OCI-LY3 (cell line): Measurements from ENCODE around the gene PDE1A.

Source experiments
- H2AFZ ChIP-seq: fragments of 200-600, 300-600 bp; shearing (Covaris generic); 2 replicates; pipeline ENCODE4 v1.6.0; 2014; ENCODE audit warnings: antibody characterized with exemption, low read depth, low read length
- H3K27ac ChIP-seq: fragments of 200-600, 300-600 bp; sonication (generic); 2 replicates; pipeline ENCODE4 v1.5.1; 2014; ENCODE audit warnings: mild to moderate bottlenecking, low read length, moderate library complexity, mixed read lengths
- H3K27me3 ChIP-seq: fragments of 200-600, 300-600 bp; sonication (generic); 2 replicates; pipeline ENCODE4 v1.6.1; 2014; ENCODE audit warnings: low read depth, low read length, mixed read lengths
- H3K36me3 ChIP-seq: fragments of 200-600, 300-600 bp; sonication (generic); replicated peaks from 2 replicates; pipeline ENCODE3; 2014; ENCODE audit warnings: low read depth, low read length, mixed read lengths
- H3K4me1 ChIP-seq: fragments of 300-600, 200-600 bp; sonication (generic); 2 replicates; pipeline ENCODE4 v1.6.1; 2014; ENCODE audit warnings: low read length, mixed read lengths
- H3K4me2 ChIP-seq: fragments of 200-600, 300-600 bp; sonication (generic); 2 replicates; pipeline ENCODE4 v1.6.1; 2014; ENCODE audit warnings: low read length, mixed read lengths
- H3K4me3 ChIP-seq: fragments of 300-600, 200-600 bp; sonication (generic); 2 replicates; pipeline ENCODE4 v1.5.1; 2014; ENCODE audit warnings: antibody characterized with exemption, mild to moderate bottlenecking, low read length, moderate library complexity
- H3K79me2 ChIP-seq: fragments of 300-600, 200-600 bp; shearing (Covaris generic); 2 replicates; pipeline ENCODE4 v1.6.1; 2014; ENCODE audit warnings: mild to moderate bottlenecking, low read length, mixed read lengths
- H3K9ac ChIP-seq: fragments of 300-600, 200-600 bp; shearing (Covaris generic); 2 replicates; pipeline ENCODE4 v1.6.0; 2014; ENCODE audit warnings: mild to moderate bottlenecking, low read length, moderate library complexity
- H3K9me3 ChIP-seq: fragments of 200-600, 300-600 bp; shearing (Covaris generic); 2 replicates; pipeline ENCODE4 v1.6.1; 2014; ENCODE audit warnings: low read length, mixed read lengths; ENCODE audit not compliant: insufficient read depth
- H4K20me1 ChIP-seq: fragments of 200-600, 300-600 bp; sonication (generic); 2 replicates; pipeline ENCODE4 v1.6.1; 2016; ENCODE audit warnings: low read length, mixed read lengths; ENCODE audit not compliant: insufficient read depth
- EZH2phosphoT487 ChIP-seq: fragments of 200-600 bp; shearing (Covaris generic); IDR thresholded peaks from 2 replicates; pipeline ENCODE4 v1.6.1; 2018; ENCODE audit warnings: antibody characterized with exemption, mixed run types, low read depth
- TF ChIP-seq, protein P1 (sequence below): fragments of 200-600, 300-600 bp; sonication (generic); IDR thresholded peaks from 2 replicates; pipeline ENCODE4 v1.5.1; 2014; ENCODE audit warnings: antibody characterized with exemption, low read length, low read depth

The PDE1A gene

DNA sequence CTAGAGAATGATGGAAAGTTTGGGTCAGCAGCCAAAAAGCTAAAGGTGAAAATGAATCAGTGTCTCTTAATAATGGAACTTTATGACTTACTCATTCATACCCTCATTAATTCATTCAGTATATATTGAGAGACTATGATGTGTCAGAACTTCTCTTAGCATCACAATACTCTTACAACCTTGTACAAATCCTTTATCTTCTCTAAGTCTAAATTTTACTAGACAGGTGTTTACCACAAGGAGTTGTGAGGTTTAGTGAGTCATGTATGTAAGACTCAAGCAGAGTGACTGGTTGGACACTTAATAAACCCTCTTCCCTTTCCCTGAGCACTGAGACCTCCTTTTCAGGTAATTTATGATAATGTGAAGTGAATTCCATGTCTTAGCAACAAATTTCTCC, 311.6 kb downstream of the PDE1A start:
- H3K4me2 ChIP-seq = no peak overlapping the region
- H3K27ac ChIP-seq = no peak overlapping the region
- no peak for TF ChIP-seq EZH2phosphoT487
- TF ChIP-seq, protein P1, sequence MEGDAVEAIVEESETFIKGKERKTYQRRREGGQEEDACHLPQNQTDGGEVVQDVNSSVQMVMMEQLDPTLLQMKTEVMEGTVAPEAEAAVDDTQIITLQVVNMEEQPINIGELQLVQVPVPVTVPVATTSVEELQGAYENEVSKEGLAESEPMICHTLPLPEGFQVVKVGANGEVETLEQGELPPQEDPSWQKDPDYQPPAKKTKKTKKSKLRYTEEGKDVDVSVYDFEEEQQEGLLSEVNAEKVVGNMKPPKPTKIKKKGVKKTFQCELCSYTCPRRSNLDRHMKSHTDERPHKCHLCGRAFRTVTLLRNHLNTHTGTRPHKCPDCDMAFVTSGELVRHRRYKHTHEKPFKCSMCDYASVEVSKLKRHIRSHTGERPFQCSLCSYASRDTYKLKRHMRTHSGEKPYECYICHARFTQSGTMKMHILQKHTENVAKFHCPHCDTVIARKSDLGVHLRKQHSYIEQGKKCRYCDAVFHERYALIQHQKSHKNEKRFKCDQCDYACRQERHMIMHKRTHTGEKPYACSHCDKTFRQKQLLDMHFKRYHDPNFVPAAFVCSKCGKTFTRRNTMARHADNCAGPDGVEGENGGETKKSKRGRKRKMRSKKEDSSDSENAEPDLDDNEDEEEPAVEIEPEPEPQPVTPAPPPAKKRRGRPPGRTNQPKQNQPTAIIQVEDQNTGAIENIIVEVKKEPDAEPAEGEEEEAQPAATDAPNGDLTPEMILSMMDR = no peak
- H3K4me1 ChIP-seq = no peaks in the 10 kb centered on the region
- H4K20me1 ChIP-seq = no peaks in the 10 kb centered on the region
- no peak overlapping the region for H3K4me3 ChIP-seq
- no peaks in the 10 kb centered on the region for H3K9me3 ChIP-seq
- no peaks in the 10 kb centered on the region for H3K36me3 ChIP-seq
- H2AFZ ChIP-seq = no peak overlapping the region
- no peaks in the 10 kb centered on the region for H3K27me3 ChIP-seq
- no peak overlapping the region for H3K9ac ChIP-seq
- H3K79me2 ChIP-seq = no peaks in the 10 kb centered on the region

DNA sequence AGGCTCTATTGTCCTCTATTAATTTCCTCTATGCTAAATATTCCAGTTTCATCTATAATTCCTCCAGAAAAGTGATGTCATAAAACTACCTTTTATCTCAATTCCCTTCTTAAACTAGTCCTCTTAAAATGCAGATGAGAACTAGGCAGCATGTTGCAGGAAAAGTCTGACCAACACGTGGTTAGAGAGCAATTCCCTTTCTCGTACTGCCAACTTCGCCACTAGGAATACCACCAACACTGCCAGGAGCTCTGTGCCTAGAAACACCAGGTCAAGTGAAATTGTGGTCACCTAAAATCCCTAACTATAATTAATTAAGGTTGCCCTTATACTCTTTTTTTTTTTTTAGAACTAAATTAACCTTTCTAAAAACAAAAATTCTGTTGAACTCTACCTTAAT, 313.5 kb downstream of the PDE1A start:
- Histone ChIP-seq H3K4me1 (no peaks in the 10 kb centered on the region), H3K27ac (no peak overlapping the region), H4K20me1 (no peaks in the 10 kb centered on the region), H3K79me2 (no peaks in the 10 kb centered on the region), H3K4me3 (no peak overlapping the region), H3K9ac (no peak overlapping the region), H3K36me3 (no peaks in the 10 kb centered on the region), H2AFZ (no peak overlapping the region), H3K4me2 (no peak overlapping the region), H3K27me3 (no peaks in the 10 kb centered on the region), H3K9me3 (no peaks in the 10 kb centered on the region)
- TF ChIP-seq EZH2phosphoT487 = no peak
- TF ChIP-seq, protein P1 = no peak

DNA sequence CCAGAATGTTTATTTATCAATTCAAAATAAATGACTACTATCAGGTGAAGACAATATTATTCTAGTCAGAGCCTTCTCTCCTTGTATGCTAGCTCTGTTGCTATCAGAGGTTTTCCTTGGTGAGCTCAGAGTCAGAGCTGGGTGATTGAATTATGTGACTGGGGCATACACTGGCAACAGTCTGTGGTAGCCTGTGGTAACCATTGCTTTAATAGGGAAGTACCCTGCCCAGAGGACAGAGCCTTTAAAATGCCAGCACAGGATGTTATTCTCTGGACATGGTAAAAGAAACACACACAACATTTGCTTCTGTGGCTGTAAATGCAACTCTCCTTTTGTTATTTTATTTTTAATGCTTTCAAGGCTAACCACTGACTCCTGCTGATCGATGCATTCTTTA, 316.5 kb downstream of the PDE1A start:
- no peak overlapping the region for H3K9ac ChIP-seq
- H4K20me1 ChIP-seq = no peaks in the 10 kb centered on the region
- H3K9me3 ChIP-seq = no peaks in the 10 kb centered on the region
- H3K27ac ChIP-seq = no peak overlapping the region
- H3K79me2 ChIP-seq = no peaks in the 10 kb centered on the region
- no peak for TF ChIP-seq EZH2phosphoT487
- TF ChIP-seq, protein P1 = no peak
- H3K27me3 ChIP-seq = no peaks in the 10 kb centered on the region
- H2AFZ ChIP-seq = no peak overlapping the region
- H3K4me3 ChIP-seq = no peak overlapping the region
- no peaks in the 10 kb centered on the region for H3K36me3 ChIP-seq
- H3K4me2 ChIP-seq = no peak overlapping the region
- no peaks in the 10 kb centered on the region for H3K4me1 ChIP-seq

DNA sequence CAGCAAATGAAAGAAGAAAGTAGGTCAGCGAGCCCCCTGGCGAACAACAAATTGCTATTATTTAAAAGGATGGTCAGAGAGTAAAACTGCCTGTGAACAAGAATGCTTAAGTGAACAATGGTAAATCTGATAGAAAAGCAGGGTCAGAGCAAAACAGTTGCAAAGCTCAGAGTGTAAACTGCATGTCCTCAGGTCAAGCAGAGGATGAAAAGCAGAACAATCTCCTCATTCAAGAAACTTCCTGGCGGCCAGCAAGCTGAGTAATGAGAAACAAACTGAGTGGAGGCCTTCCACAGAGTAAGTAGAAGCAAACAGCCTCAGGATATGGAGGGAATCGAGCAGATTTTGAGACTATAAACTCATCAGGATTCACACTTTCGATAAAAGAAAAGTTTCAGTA, 323.3 kb downstream of the PDE1A start:
- Histone ChIP-seq H3K27ac (no peak overlapping the region), H3K9ac (no peak overlapping the region), H4K20me1 (no peaks in the 10 kb centered on the region)

More for the DNA sequence above, 323.3 kb downstream of the PDE1A start:
- Histone ChIP-seq H3K36me3 (no peaks in the 10 kb centered on the region), H3K27me3 (no peaks in the 10 kb centered on the region), H3K4me3 (no peak overlapping the region), H3K79me2 (no peaks in the 10 kb centered on the region), H3K9me3 (no peaks in the 10 kb centered on the region; the same call in 1 of the 2 replicates), H3K4me2 (no peak overlapping the region), H2AFZ (no peak overlapping the region), H3K4me1 (peaks cover 5% of the 10 kb centered on the region; the same call in 1 of the 2 replicates)
- TF ChIP-seq EZH2phosphoT487 = no peak
- TF ChIP-seq, protein P1 = no peak
